ENCODE data around the gene LRRC28.
A peak's percentile ranks its signal among the peaks of the same experiment; 100 is the strongest.

Gene LRRC28

GRCh38 chr15:99433757-99434450 lies 182.6 kb downstream of the LRRC28 start:
- DNase-seq = no peak

GRCh38 chr15:99434506-99435112 lies 183.3 kb downstream of the LRRC28 start:
- DNase-seq = no peak

GRCh38 chr15:99435113-99435695 lies 183.9 kb downstream of the LRRC28 start:
- DNase-seq = peak in 2 of 56 donors; percentile 17 to 38

- no peak for DNase-seq
Measured at GRCh38 chr15:99435877-99436541, 184.7 kb downstream of the LRRC28 start.

DNA sequence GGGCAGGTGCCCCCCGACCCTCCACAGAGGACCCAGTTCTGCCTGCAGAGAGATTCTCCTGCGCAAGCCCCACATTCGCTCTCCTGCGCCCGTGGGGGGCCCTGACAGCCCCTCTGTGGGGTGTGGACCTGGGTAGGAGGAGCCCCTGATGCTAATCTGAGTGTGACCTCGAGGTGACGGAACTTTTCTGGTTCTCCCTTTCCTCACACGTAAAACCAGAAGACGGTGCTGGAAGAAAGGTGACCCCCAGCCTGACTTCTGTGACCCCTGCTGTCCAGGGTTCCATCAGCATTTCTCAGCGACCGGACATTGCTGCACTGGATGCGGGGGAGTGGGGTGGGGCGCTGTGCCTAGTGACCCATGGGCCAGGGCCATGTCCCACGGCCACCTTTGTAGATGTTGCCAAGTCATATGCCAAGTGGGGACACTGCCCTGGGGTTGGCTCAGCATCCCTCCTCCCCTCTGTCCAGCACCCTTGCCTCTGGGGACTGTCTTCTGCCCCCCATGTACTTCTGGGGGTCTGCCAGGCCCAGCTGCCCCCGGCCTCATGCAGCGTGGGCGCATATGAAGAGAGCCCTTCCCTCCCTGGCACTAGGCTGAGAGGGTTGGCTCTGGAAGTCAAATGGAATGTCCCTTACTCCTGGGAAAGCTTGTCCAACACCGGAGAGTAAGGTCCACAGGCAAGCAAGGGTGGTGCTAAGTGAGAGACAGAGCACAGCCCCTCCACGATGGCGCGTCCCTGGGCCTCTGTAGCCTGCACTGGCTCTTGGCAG lies 185.4 kb downstream of the LRRC28 start:
- no peak for DNase-seq

- DNase-seq = no peak
Measured at GRCh38 chr15:99437315-99438223, 186.3 kb downstream of the LRRC28 start.

DNA sequence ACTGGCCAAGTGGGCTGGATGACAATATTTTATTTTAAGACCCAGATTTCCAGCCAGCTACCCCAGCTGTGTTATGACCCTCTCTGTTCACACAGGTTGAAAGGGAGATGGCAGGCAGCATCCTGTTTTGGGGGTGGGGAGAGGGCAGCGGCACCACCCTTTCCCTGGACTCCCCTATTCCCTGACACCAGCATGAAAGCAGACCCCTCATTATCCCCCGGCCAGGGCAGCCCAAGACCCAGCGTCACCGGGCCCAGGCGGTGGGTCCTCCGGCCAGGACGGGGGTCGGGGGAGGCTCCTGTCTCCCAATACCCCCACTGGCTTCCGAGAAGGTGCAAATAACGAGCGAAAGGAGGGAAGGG lies 186.9 kb downstream of the LRRC28 start:
- no peak for DNase-seq

GRCh38 chr15:99438691-99439523 lies 187.6 kb downstream of the LRRC28 start:
- DNase-seq = no peak

DNA sequence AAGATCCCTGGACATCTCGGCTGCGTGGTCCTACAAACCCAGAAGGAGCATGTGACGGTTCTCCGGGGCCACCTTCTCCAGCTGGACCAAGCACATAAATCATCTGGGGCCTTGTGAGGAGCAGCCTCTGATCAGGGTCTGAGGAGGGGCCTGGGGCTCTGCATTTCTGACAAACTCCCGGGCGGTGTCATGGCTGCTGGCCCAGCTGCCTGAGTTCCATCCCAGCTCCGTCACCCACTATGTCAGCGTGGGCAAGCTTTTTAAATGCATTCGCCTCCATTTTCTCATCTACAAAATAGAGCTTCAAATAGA lies 188.2 kb downstream of the LRRC28 start:
- no peak for DNase-seq

GRCh38 chr15:99440029-99440428 lies 188.7 kb downstream of the LRRC28 start:
- no peak for DNase-seq

All from nucleus accumbens (tissue), 56 donors.